GM19023 (cell line): ENCODE results near the gene NIPAL4.
A peak's percentile ranks its signal among the peaks of the same experiment; 100 is the strongest.
"Not testable (repeated sequence)": the region's sequence is repeated elsewhere in the genome, so short reads cannot be mapped to it uniquely, and the experiment has no call there.

Experiments
- ATAC-seq: cut with Tn5 transposase; IDR thresholded peaks from one replicate; pipeline ENCODE4 v1.9.1; 2021; ENCODE audit warnings: mild to moderate bottlenecking, moderate library complexity; ENCODE audit not compliant: unreplicated experiment

Gene NIPAL4

GRCh38 chr5:157463081-157463480 lies 3.1 kb downstream of the NIPAL4 start:
- ATAC-seq: no peak

- ATAC-seq: no peak
Measured at GRCh38 chr5:157463621-157464518, 3.9 kb downstream of the NIPAL4 start.

- ATAC-seq: peak; percentile 78
Measured at GRCh38 chr5:157464519-157465171, 4.6 kb downstream of the NIPAL4 start.

- no peak for ATAC-seq
Measured at GRCh38 chr5:157468293-157468965, 8.4 kb downstream of the NIPAL4 start.

GRCh38 chr5:157469073-157469472 lies 9.1 kb downstream of the NIPAL4 start:
- ATAC-seq: no peak

GRCh38 chr5:157469687-157470086 lies 9.7 kb downstream of the NIPAL4 start:
- ATAC-seq: no peak

GRCh38 chr5:157470631-157471030 lies 10.6 kb downstream of the NIPAL4 start:
- no peak for ATAC-seq

GRCh38 chr5:157471709-157472108 lies 11.7 kb downstream of the NIPAL4 start:
- ATAC-seq: no peak

- no peak for ATAC-seq
Measured at GRCh38 chr5:157473383-157474320, 13.6 kb downstream of the NIPAL4 start.

- no peak for ATAC-seq
Measured at GRCh38 chr5:157475432-157475831, 15.4 kb downstream of the NIPAL4 start.

GRCh38 chr5:157476702-157477408 lies 16.8 kb downstream of the NIPAL4 start:
- ATAC-seq: no peak

- ATAC-seq: no peak
Measured at GRCh38 chr5:157477814-157478494, 17.9 kb downstream of the NIPAL4 start.

- no peak for ATAC-seq
Measured at GRCh38 chr5:157478726-157479125, 18.7 kb downstream of the NIPAL4 start.

- ATAC-seq: no peak
Measured at GRCh38 chr5:157479166-157479565, 19.2 kb downstream of the NIPAL4 start.

GRCh38 chr5:157479612-157480510 lies 19.8 kb downstream of the NIPAL4 start:
- ATAC-seq: no peak

GRCh38 chr5:157481265-157481664 lies 21.3 kb downstream of the NIPAL4 start:
- ATAC-seq: no peak

- ATAC-seq: no peak
Measured at GRCh38 chr5:157481666-157482065, 21.7 kb downstream of the NIPAL4 start.

- not testable (repeated sequence) for ATAC-seq
Measured at GRCh38 chr5:157482702-157483101, 22.7 kb downstream of the NIPAL4 start.
